HCT116 (cell line): ENCODE measurements around the gene CFAP46. TPM values are rescaled to one million over a fixed set of nuclear protein-coding genes. Genes with fewer than 3 reads are reported as not detected.

Source experiments
- ATAC-seq: fragments of 200-7000 bp; cut with Tn5 transposase; 2 replicates; pipeline ENCODE4 v1.9.1; 2020; ENCODE audit warnings: mild to moderate bottlenecking, moderate library complexity
- BruUV-seq: library from RNA; stranded (reverse); fragments of 400-500 nt; replicated peaks from 2 replicates; lab custom pipeline; 2021; lab: Mats Ljungman, UMichigan
- CTCF ChIA-PET: fragments of 300-600 bp; sonication (Branson Sonifier 250); formaldehyde crosslinking; loops from one replicate; lab custom pipeline; 2021; ENCODE audit warnings: antibody characterized with exemption; lab: Charles Lee
- POLR2A ChIA-PET: fragments of 300-600, 350-600 bp; sonication (Branson Sonifier 250); formaldehyde crosslinking; loops from one replicate; lab custom pipeline; 2021; ENCODE audit warnings: antibody characterized with exemption; lab: Charles Lee
- RAD21 ChIA-PET, 2 experiments: fragments of 300-600 bp; sonication (Branson Sonifier 250); formaldehyde crosslinking; loops; one replicate each; lab custom pipeline; 2023; ENCODE audit warnings: low total read pairs in 2 of 2; ENCODE audit not compliant: uncharacterized antibody in 2 of 2, unreplicated experiment in 2 of 2, low non-redundant PET in 1 of 2; lab: Charles Lee
- DNase-seq: peaks from one replicate; pipeline ENCODE4 v3.0.0-alpha.2; 2010; ENCODE audit warnings: low read depth, low spot score
- H2AFZ ChIP-seq: fragments of 200-600 bp; shearing (Covaris generic), sonication (generic); 2 replicates; pipeline ENCODE4 v1.6.1; 2017; ENCODE audit warnings: low read depth, mixed run types, mixed read lengths, antibody characterized with exemption, low read length; ENCODE audit not compliant: poor library complexity, severe bottlenecking
- H3K27ac ChIP-seq: 2 replicates; pipeline ENCODE4 v1.5.1; 2012; ENCODE audit warnings: low read depth, low read length
- H3K27me3 ChIP-seq: fragments of 200-600 bp; sonication (generic); 2 replicates; pipeline ENCODE4 v1.6.1; 2016; ENCODE audit warnings: mixed run types, low read length, mixed read lengths; ENCODE audit not compliant: insufficient read depth
- H3K36me3 ChIP-seq, 2 experiments: fragments of 200-500 bp in 1 of 2; fragments of 200-600 bp in 1 of 2; sonication (Bioruptor generic) in 1 of 2; sonication (generic) in 1 of 2; 2 replicates each; pipeline versions ENCODE4 v1.5.1 to v1.6.1; 2014 to 2016; ENCODE audit warnings: low read length in 2 of 2, inconsistent platforms in 1 of 2, mixed read lengths in 1 of 2, mixed run types in 1 of 2; ENCODE audit not compliant: insufficient read depth in 2 of 2, control insufficient read depth in 1 of 2
- H3K4me1 ChIP-seq, 2 experiments: fragments of 200-600 bp in 1 of 2; sonication (generic) in 1 of 2; 2 replicates each; pipeline versions ENCODE4 v1.5.1 to v1.6.1; 2012 to 2017; ENCODE audit warnings: low read length in 2 of 2, inconsistent platforms in 1 of 2, mild to moderate bottlenecking in 1 of 2, mixed read lengths in 1 of 2, mixed run types in 1 of 2, moderate library complexity in 1 of 2; ENCODE audit not compliant: insufficient read depth in 2 of 2, control insufficient read depth in 1 of 2
- H3K4me2 ChIP-seq: fragments of 200-600 bp; sonication (generic); 2 replicates; pipeline ENCODE4 v1.6.1; 2017; ENCODE audit warnings: mixed run types, low read length, mixed read lengths
- H3K4me3 ChIP-seq, 2 experiments: fragments of 200-600 bp in 1 of 2; sonication (generic) in 1 of 2; replicated peaks in 1 of 2; 2 replicates each; pipeline ENCODE4 v1.5.1; 2011 to 2016; ENCODE audit warnings: low read length in 2 of 2, control low read depth in 1 of 2, low read depth in 1 of 2, mild to moderate bottlenecking in 1 of 2, mixed read lengths in 1 of 2, mixed run types in 1 of 2
- H3K79me2 ChIP-seq: fragments of 200-600 bp; sonication (generic); 2 replicates; pipeline ENCODE4 v1.6.1; 2017; ENCODE audit warnings: mild to moderate bottlenecking, mixed run types, low read length, moderate library complexity, mixed read lengths; ENCODE audit not compliant: insufficient read depth
- H3K9ac ChIP-seq: fragments of 200-600 bp; sonication (generic); 2 replicates; pipeline ENCODE4 v1.6.1; 2016; ENCODE audit warnings: low read length, mixed read lengths
- H3K9me2 ChIP-seq: fragments of 200-600 bp; sonication (generic), shearing (Covaris generic); 2 replicates; pipeline ENCODE4 v1.6.1; 2017; ENCODE audit warnings: mixed run types, mild to moderate bottlenecking, moderate library complexity; ENCODE audit not compliant: insufficient read depth
- H3K9me3 ChIP-seq, 2 experiments: fragments of 200-500 bp in 1 of 2; fragments of 200-600 bp in 1 of 2; sonication (Bioruptor generic) in 1 of 2; sonication (generic) in 1 of 2; 2 replicates each; pipeline ENCODE4 v1.6.1; 2014 to 2017; ENCODE audit warnings: low read length in 2 of 2, mixed read lengths in 2 of 2, inconsistent platforms in 1 of 2, low read depth in 1 of 2, mild to moderate bottlenecking in 1 of 2, mixed run types in 1 of 2, moderate library complexity in 1 of 2; ENCODE audit not compliant: control insufficient read depth in 1 of 2, insufficient read depth in 1 of 2
- H4K20me1 ChIP-seq: fragments of 200-600 bp; sonication (generic), shearing (Covaris generic); 2 replicates; pipeline ENCODE4 v1.6.1; 2017; ENCODE audit warnings: mixed run types, mild to moderate bottlenecking, moderate library complexity; ENCODE audit not compliant: insufficient read depth
- CBX3 ChIP-seq: IDR thresholded peaks from 2 replicates; pipeline ENCODE4 v1.6.1; 2012; ENCODE audit warnings: low read depth
- ELF1 ChIP-seq: IDR thresholded peaks from 2 replicates; pipeline ENCODE4 v1.6.1; 2012; ENCODE audit warnings: low read depth, borderline replicate concordance
- EZH2phosphoT487 ChIP-seq: fragments of 200-600 bp; IDR thresholded peaks from 2 replicates; pipeline ENCODE4 v1.6.1; 2018; ENCODE audit warnings: antibody characterized with exemption, borderline replicate concordance
- POLR2AphosphoS5 ChIP-seq: IDR thresholded peaks from 2 replicates; pipeline ENCODE4 v1.6.1; 2011; ENCODE audit warnings: mild to moderate bottlenecking, low read depth, low read length, moderate library complexity
- SP1 ChIP-seq: IDR thresholded peaks from 2 replicates; pipeline ENCODE4 v1.6.1; 2012; ENCODE audit warnings: low read depth
- TCF7L2 ChIP-seq: IDR thresholded peaks from 2 replicates; pipeline ENCODE4 v1.7.0; 2011; ENCODE audit warnings: borderline replicate concordance, inconsistent platforms; ENCODE audit not compliant: insufficient read depth, insufficient read length; ENCODE audit errors: extremely low read depth
- ZFX ChIP-seq: fragments of 450-650 bp; IDR thresholded peaks from 2 replicates; pipeline ENCODE4 v1.6.1; 2017
- ZNF274 ChIP-seq: fragments of 200-500 bp; sonication (Bioruptor generic); IDR thresholded peaks from 2 replicates; pipeline ENCODE4 v1.6.1; 2014; ENCODE audit warnings: mild to moderate bottlenecking, low read depth, low read length, inconsistent platforms
- intact Hi-C: fragments of 100-400 bp; cut with micrococcal nuclease; formaldehyde crosslinking; loops from 2 replicates; pipeline ENCODE4 v1.10.0; 2022
- total RNA-seq: library from RNA; stranded (reverse); gene quantifications from one replicate; pipeline ENCODE4 v1.2.1, GENCODE V29; 2021; ENCODE audit not compliant: unreplicated experiment
- TF ChIP-seq, protein P1 (sequence below): IDR thresholded peaks from 2 replicates; pipeline ENCODE4 v1.6.1; 2012
- TF ChIP-seq, protein P2 (sequence below): IDR thresholded peaks from 2 replicates; pipeline ENCODE4 v1.6.1; 2012; ENCODE audit warnings: low read depth
- TF ChIP-seq, protein P3 (sequence below): IDR thresholded peaks from 2 replicates; pipeline ENCODE4 v1.6.1; 2012

Gene CFAP46
- total RNA-seq, 1 experiment from 2014 or later, result 1.4 TPM

DNA sequence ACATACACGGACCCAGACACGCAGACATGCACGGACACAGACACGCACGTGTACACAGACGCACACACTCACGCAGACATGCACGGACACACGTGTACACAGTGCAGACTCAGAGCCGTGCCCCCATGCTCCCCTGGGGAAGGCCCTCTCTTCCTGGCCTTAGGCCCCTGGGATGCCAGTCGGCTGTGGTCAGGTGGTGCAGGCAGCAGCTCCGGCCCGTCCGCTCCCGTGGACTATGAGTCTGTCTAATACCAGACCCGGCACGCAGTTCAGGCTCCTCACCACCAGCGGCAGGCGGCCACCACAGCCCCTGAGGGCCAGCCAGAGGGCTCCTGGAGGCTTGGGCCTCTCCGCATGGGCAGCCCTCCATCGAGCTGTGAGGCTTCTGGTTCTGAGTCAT lies 104.5 kb downstream of the CFAP46 start:
- H3K9me2 ChIP-seq, result no peaks in the 10 kb centered on the region
- DNase-seq (no peak), ATAC-seq (no peak)
- no peak overlapping the region for H3K27ac ChIP-seq
- no peaks in the 10 kb centered on the region for H3K27me3 ChIP-seq
- no peaks in the 10 kb centered on the region for H3K79me2 ChIP-seq
- H3K9ac ChIP-seq, result no peak overlapping the region
- POLR2A ChIA-PET, result no interaction called here
- no TSS peak for BruUV-seq
- no peaks in the 10 kb centered on the region for H3K9me3 ChIP-seq
- H3K4me1 ChIP-seq, result no peaks in the 10 kb centered on the region
- H4K20me1 ChIP-seq, result no peaks in the 10 kb centered on the region
- CTCF ChIA-PET, result no interaction called here
- no peak overlapping the region for H2AFZ ChIP-seq
- H3K36me3 ChIP-seq, result no peaks in the 10 kb centered on the region
- TF ChIP-seq, protein P1, sequence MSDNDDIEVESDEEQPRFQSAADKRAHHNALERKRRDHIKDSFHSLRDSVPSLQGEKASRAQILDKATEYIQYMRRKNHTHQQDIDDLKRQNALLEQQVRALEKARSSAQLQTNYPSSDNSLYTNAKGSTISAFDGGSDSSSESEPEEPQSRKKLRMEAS, result no peak
- no peak for TF ChIP-seq ELF1
- no peak for TF ChIP-seq ZNF274
- no peak for TF ChIP-seq EZH2phosphoT487
- no peak for TF ChIP-seq TCF7L2
- TF ChIP-seq SP1, result no peak
- TF ChIP-seq, protein P2, sequence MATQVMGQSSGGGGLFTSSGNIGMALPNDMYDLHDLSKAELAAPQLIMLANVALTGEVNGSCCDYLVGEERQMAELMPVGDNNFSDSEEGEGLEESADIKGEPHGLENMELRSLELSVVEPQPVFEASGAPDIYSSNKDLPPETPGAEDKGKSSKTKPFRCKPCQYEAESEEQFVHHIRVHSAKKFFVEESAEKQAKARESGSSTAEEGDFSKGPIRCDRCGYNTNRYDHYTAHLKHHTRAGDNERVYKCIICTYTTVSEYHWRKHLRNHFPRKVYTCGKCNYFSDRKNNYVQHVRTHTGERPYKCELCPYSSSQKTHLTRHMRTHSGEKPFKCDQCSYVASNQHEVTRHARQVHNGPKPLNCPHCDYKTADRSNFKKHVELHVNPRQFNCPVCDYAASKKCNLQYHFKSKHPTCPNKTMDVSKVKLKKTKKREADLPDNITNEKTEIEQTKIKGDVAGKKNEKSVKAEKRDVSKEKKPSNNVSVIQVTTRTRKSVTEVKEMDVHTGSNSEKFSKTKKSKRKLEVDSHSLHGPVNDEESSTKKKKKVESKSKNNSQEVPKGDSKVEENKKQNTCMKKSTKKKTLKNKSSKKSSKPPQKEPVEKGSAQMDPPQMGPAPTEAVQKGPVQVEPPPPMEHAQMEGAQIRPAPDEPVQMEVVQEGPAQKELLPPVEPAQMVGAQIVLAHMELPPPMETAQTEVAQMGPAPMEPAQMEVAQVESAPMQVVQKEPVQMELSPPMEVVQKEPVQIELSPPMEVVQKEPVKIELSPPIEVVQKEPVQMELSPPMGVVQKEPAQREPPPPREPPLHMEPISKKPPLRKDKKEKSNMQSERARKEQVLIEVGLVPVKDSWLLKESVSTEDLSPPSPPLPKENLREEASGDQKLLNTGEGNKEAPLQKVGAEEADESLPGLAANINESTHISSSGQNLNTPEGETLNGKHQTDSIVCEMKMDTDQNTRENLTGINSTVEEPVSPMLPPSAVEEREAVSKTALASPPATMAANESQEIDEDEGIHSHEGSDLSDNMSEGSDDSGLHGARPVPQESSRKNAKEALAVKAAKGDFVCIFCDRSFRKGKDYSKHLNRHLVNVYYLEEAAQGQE, result no peak
- TF ChIP-seq CBX3, result no peak
- TF ChIP-seq POLR2AphosphoS5, result no peak
- TF ChIP-seq, protein P3, sequence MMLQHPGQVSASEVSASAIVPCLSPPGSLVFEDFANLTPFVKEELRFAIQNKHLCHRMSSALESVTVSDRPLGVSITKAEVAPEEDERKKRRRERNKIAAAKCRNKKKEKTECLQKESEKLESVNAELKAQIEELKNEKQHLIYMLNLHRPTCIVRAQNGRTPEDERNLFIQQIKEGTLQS, result no peak
- no peak for TF ChIP-seq ZFX
- H3K4me2 ChIP-seq, result no peak overlapping the region
- no peak overlapping the region for H3K4me3 ChIP-seq
- intact Hi-C loops, result no loop called here
- RAD21 ChIA-PET, result no interaction called here
